ENCODE results near the gene CIDEA. TPM values are rescaled to one million over a fixed set of nuclear protein-coding genes. Genes with fewer than 3 reads are reported as not detected.

The CIDEA gene
- polyA plus RNA-seq, 1 donor, result not detected

DNA sequence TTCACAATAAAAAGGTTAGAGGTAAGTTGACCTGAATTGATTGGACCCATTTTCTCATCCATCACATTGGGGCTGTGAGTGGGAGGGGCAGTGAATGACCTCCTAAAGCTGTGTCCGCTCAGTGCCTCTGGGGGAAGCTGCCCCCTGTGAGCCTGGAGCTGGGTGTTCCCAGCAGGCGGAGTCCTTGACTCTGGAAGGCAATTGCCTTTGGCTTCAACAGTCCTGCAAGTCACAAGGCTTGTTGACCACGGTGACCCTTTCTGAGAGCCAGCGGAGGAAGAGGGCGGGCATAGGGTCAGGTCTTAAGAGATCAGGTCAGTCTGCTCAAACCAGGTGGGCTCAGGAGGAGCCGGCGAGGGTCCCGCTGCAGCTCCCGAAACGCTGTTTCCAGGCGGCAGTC, 1.1 kb upstream of the CIDEA start:
- WGBS (ENCODE audit: insufficient coverage, low lambda C conversion rate), result no CpG with 5 or more reads among the region's 11 CpGs
- H3K4me1 ChIP-seq (ENCODE audit: control insufficient read depth, insufficient read depth, low read length), result peaks cover 5% of the 10 kb centered on the region
- peaks cover 80% of the 10 kb centered on the region for H3K27me3 ChIP-seq (ENCODE audit: control insufficient read depth, insufficient read depth, low read length)
- H3K4me3 ChIP-seq (ENCODE audit: low read length), result no peak overlapping the region
- H3K36me3 ChIP-seq (ENCODE audit: control insufficient read depth, insufficient read depth, low read length), result no peaks in the 10 kb centered on the region
- H3K27ac ChIP-seq (ENCODE audit: low read length), result no peak overlapping the region
- peaks cover 6% of the 10 kb centered on the region for H3K9me3 ChIP-seq (ENCODE audit: control insufficient read depth, low read depth, low read length)
- no peak for DNase-seq

DNA sequence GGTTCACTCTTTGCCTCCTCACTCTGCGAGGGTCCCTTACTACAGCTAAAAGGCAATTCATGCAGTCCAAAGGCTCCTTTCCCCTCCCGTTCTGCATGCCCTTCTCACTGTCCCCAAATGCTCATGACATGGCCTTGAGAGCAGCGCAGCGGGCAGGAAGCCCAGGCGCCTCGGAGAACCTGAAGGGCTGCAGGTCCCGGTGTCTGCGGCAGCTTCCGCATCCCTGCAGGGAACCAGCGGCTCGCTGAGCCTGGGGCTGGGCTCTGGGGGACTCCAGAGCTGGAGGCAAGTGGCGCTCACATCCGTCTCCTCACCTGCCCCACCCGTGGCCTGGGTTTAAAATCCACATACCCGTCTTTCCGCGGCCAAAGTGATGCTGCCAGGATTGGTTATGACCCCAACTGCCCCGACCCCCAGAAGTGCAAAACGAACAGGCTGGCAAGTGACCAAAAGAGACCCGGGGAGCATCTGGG, 462 bp upstream of the CIDEA start:
- Histone ChIP-seq H3K9me3 (ENCODE audit: control insufficient read depth, low read depth, low read length) (peaks cover 6% of the 10 kb centered on the region), H3K36me3 (ENCODE audit: control insufficient read depth, insufficient read depth, low read length) (no peaks in the 10 kb centered on the region), H3K27ac (ENCODE audit: low read length) (no peak overlapping the region), H3K27me3 (ENCODE audit: control insufficient read depth, insufficient read depth, low read length) (peaks cover 78% of the 10 kb centered on the region), H3K4me3 (ENCODE audit: low read length) (no peak overlapping the region), H3K4me1 (ENCODE audit: control insufficient read depth, insufficient read depth, low read length) (peaks cover 5% of the 10 kb centered on the region)
- WGBS (ENCODE audit: insufficient coverage, low lambda C conversion rate), result no CpG with 5 or more reads among the region's 20 CpGs
- no peak for DNase-seq

DNA sequence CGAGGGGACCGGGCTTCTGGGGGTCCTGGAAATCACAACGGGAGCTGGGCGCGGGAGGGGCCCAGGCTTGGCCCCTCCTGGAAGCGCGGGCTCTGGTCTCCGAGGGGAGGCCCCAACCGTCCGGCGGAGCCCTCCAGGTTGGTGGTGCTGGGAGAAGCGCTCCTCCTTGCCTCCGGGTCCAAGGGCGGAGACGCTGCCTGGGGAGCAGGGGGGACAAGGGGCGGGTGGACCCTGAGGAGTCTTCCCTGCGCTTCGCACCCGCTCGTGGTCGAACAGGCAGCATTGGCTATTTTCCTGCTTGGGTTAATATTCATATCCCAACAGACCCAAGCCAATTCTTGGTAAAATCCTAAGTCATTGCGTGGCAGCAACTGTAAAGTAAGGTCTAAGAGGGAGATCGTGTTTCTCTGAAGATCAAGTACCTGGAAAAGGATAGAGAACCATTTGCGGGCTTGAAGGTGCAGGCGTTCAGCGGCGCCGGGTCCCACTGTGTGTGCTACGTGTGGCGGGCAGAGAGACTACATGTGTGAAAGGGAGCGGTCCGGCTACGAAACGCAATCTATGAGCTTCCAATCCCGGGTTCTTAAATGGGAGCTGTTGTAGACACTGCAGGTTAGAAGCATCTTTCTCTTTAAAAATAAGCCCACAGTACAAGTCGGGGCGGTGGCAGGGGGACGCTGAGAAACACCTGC, 805 bp downstream of the CIDEA start:
- no peak overlapping the region for H3K4me3 ChIP-seq (ENCODE audit: low read length)
- no peak for DNase-seq

DNA sequence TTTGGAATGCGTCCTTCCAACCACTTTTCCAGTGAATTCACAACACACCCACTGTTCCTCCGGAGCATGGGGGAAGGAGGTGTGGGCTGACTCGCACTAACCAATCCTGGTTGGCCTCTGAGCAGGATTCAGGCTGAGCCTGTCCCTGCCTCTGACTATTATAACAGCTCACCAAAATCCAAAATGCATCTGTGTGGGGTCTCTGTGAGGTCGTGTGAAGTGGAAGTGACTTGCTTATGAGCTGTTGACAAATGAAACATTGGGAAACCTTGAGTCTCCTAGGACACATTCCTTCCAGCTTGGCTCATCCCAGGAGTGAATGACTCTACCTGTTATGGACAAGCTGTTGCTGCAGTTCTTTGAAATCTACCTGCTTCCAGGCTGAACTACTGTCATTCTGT, 1.5 kb downstream of the CIDEA start:
- peaks cover 72% of the 10 kb centered on the region for H3K27me3 ChIP-seq (ENCODE audit: control insufficient read depth, insufficient read depth, low read length)
- WGBS (ENCODE audit: insufficient coverage, low lambda C conversion rate), result no CpG with 5 or more reads among the region's 4 CpGs
- no peak for DNase-seq
- H3K9me3 ChIP-seq (ENCODE audit: control insufficient read depth, low read depth, low read length), result peaks cover 6% of the 10 kb centered on the region
- no peak overlapping the region for H3K4me3 ChIP-seq (ENCODE audit: low read length)
- H3K4me1 ChIP-seq (ENCODE audit: control insufficient read depth, insufficient read depth, low read length), result peaks cover 5% of the 10 kb centered on the region
- H3K36me3 ChIP-seq (ENCODE audit: control insufficient read depth, insufficient read depth, low read length), result no peaks in the 10 kb centered on the region
- H3K27ac ChIP-seq (ENCODE audit: low read length), result no peak overlapping the region

More for the DNA sequence above, 805 bp downstream of the CIDEA start:
- Histone ChIP-seq H3K27ac (ENCODE audit: low read length) (no peak overlapping the region), H3K27me3 (ENCODE audit: control insufficient read depth, insufficient read depth, low read length) (peaks cover 72% of the 10 kb centered on the region), H3K4me1 (ENCODE audit: control insufficient read depth, insufficient read depth, low read length) (peaks cover 5% of the 10 kb centered on the region), H3K9me3 (ENCODE audit: control insufficient read depth, low read depth, low read length) (peaks cover 6% of the 10 kb centered on the region), H3K36me3 (ENCODE audit: control insufficient read depth, insufficient read depth, low read length) (no peaks in the 10 kb centered on the region)
- WGBS (ENCODE audit: insufficient coverage, low lambda C conversion rate), result no CpG with 5 or more reads among the region's 38 CpGs

DNA sequence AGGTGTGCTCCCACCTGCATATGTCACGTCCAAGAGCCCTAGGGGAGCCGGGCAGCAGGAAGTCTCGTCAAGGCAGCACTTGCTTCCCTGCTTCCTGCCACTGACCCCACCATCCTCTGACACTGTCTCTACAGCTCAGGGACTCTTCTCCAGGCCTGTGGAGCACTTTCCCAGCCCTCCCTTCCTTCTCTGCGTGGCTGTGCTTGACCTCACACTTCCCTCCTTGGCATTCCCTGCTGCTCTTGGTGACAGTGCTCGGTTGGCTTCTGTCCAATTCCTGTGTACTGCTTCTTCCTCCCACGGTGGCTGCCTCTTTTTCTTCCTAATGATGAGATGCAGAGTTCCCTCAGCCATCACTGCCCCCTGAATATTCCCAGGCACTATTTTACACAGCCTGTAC, 2.8 kb downstream of the CIDEA start:
- no peaks in the 10 kb centered on the region for H3K36me3 ChIP-seq (ENCODE audit: control insufficient read depth, insufficient read depth, low read length)
- WGBS (ENCODE audit: insufficient coverage, low lambda C conversion rate), result no CpG with 5 or more reads among the region's 6 CpGs
- H3K4me1 ChIP-seq (ENCODE audit: control insufficient read depth, insufficient read depth, low read length), result peaks cover 5% of the 10 kb centered on the region
- no peak overlapping the region for H3K27ac ChIP-seq (ENCODE audit: low read length)
- DNase-seq, result no peak
- H3K27me3 ChIP-seq (ENCODE audit: control insufficient read depth, insufficient read depth, low read length), result peaks cover 65% of the 10 kb centered on the region
- no peak overlapping the region for H3K4me3 ChIP-seq (ENCODE audit: low read length)
- peaks cover 6% of the 10 kb centered on the region for H3K9me3 ChIP-seq (ENCODE audit: control insufficient read depth, low read depth, low read length)

DNA sequence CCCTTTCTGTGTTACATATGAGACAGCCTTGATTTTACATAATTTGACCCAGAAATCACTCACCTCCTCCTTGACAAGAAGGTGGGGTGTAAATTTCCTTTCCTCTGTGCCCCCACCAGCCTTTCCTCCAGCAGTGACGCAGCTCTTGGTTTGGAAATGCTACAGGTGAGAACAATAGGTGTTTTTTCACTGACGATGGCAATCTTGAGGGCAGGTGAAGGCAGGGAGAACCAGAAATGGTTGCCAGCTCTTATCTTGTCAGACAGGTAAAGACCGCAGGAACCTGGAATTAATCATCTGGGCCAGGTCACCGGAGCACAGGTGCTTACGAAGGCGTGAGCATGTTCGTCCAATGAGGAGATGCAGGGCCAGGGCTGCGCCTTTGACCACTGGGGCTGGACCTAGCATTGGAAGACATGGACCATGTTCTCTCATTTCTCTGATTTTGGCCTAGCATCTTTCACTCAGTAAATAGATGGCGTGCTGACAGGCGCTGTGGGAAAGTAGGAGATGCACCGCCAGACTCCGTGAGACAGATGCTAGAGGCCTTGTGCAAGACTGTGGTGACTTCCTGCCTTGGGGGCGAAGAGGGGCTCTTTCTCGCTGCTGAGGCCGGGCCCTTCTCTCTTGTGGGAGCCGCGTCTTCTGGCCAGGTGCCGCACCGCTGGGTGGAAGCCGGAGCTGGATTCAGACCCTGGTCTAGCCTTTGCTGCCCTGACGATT, 4.0 kb downstream of the CIDEA start:
- DNase-seq, result no peak
- WGBS (ENCODE audit: insufficient coverage, low lambda C conversion rate), result no CpG with 5 or more reads among the region's 21 CpGs

DNA sequence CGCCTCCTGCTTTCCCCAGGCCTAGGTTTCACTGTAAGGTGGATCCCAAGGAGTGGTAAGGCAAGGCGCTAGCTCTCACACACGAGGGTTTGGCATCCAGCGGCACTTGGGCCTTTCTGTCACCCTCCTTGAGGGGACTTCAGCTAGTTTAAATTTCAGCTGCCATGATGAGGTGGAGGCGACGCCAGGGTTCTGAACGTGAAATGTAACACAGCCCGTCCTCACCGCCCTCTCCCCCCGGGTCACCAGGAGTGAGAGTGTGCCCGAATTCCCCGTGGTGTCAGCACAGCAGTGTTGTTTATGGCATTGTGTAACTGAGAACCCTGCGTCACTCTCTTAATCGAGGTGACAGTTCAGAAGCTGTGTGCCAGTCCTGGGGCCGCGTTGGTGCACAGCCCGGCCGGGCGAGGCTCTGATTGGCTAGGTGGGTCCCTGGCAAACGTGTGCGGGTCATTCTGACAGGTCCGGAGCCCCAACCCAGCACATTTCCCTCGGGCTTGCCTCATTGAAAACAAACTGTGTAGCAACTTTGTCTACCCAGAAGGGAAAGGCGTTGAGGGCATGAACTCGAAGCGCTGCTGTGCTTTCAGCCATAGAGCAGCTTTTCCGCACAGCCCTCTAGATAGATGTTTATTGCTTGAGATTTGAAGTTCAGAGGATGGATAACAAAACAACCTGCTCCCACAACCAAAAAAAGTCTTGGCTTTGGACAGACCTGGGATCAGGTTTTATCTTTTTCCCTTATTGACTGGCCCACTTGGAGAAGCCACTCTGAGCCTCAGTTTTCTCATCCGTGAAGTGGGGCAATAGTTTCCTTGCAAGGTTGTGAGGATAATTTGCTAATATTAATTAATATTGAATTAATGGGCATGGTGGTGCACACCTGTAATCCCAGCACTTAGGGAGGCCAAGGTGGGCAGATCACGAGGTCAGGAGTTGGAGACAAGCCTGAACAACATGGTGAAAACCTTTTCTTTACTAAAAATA, 4.9 kb downstream of the CIDEA start:
- Histone ChIP-seq H3K27me3 (ENCODE audit: control insufficient read depth, insufficient read depth, low read length) (peaks cover 51% of the 10 kb centered on the region), H3K9me3 (ENCODE audit: control insufficient read depth, low read depth, low read length) (peaks cover 5% of the 10 kb centered on the region), H3K27ac (ENCODE audit: low read length) (no peak overlapping the region), H3K36me3 (ENCODE audit: control insufficient read depth, insufficient read depth, low read length) (no peaks in the 10 kb centered on the region), H3K4me3 (ENCODE audit: low read length) (no peak overlapping the region), H3K4me1 (ENCODE audit: control insufficient read depth, insufficient read depth, low read length) (no peaks in the 10 kb centered on the region)
- WGBS (ENCODE audit: insufficient coverage, low lambda C conversion rate), result no CpG with 5 or more reads among the region's 29 CpGs
- DNase-seq, result no peak

More for the DNA sequence above, 4.0 kb downstream of the CIDEA start:
- peaks cover 60% of the 10 kb centered on the region for H3K27me3 ChIP-seq (ENCODE audit: control insufficient read depth, insufficient read depth, low read length)
- no peak overlapping the region for H3K27ac ChIP-seq (ENCODE audit: low read length)
- peaks cover 5% of the 10 kb centered on the region for H3K4me1 ChIP-seq (ENCODE audit: control insufficient read depth, insufficient read depth, low read length)
- no peaks in the 10 kb centered on the region for H3K36me3 ChIP-seq (ENCODE audit: control insufficient read depth, insufficient read depth, low read length)
- H3K4me3 ChIP-seq (ENCODE audit: low read length), result no peak overlapping the region
- H3K9me3 ChIP-seq (ENCODE audit: control insufficient read depth, low read depth, low read length), result peaks cover 6% of the 10 kb centered on the region

DNA sequence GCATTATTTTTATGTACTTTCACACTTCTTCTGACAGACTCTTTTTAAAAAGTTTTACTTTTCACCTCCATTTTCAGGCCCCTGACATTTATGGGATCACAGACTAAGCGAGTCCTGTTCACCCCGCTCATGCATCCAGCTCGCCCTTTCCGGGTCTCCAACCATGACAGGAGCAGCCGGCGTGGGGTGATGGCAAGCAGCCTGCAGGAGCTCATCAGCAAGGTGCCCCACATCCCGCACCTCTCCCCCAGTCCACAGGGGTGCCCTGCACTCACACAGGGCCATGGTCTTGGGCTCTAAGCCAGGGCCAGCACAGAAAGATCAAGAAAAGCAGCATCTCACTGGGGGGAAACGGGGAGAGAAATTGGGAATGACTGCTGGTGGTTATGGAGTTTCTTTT, 8.6 kb downstream of the CIDEA start:
- DNase-seq, result no peak
- Histone ChIP-seq H3K27ac (ENCODE audit: low read length) (no peak overlapping the region), H3K4me3 (ENCODE audit: low read length) (no peak overlapping the region), H3K9me3 (ENCODE audit: control insufficient read depth, low read depth, low read length) (no peaks in the 10 kb centered on the region), H3K27me3 (ENCODE audit: control insufficient read depth, insufficient read depth, low read length) (peaks cover 23% of the 10 kb centered on the region), H3K36me3 (ENCODE audit: control insufficient read depth, insufficient read depth, low read length) (no peaks in the 10 kb centered on the region), H3K4me1 (ENCODE audit: control insufficient read depth, insufficient read depth, low read length) (no peaks in the 10 kb centered on the region)
- WGBS (ENCODE audit: insufficient coverage, low lambda C conversion rate), result no CpG with 5 or more reads among the region's 8 CpGs

DNA sequence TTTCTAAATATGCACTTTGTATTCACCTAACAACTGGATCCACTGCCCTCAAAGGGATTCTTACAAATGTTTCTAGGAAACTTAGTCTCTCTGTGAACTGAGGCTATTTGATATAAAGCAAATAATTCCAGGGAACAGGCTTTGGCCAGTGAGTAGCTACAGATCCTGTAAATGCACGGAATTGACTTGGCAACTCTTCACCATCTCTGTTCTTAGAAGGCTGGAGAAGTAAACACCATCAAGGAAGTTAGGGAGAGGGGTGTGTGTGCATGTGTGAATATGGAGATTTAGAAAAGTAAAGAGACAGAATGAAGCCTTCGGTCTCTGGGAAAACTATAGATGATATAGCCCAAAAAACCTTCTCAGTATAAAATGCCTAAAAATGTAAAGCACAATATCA, 10.7 kb downstream of the CIDEA start:
- Histone ChIP-seq H3K4me3 (ENCODE audit: low read length) (no peak overlapping the region), H3K36me3 (ENCODE audit: control insufficient read depth, insufficient read depth, low read length) (no peaks in the 10 kb centered on the region), H3K4me1 (ENCODE audit: control insufficient read depth, insufficient read depth, low read length) (no peaks in the 10 kb centered on the region), H3K27ac (ENCODE audit: low read length) (no peak overlapping the region), H3K9me3 (ENCODE audit: control insufficient read depth, low read depth, low read length) (no peaks in the 10 kb centered on the region), H3K27me3 (ENCODE audit: control insufficient read depth, insufficient read depth, low read length) (peaks cover 17% of the 10 kb centered on the region)
- no CpG with 5 or more reads among the region's 2 CpGs for WGBS (ENCODE audit: insufficient coverage, low lambda C conversion rate)
- DNase-seq, result no peak
